GM23248 (cell line): Measurements from ENCODE around the gene KRTAP10-10. TPM values are rescaled to one million over a fixed set of nuclear protein-coding genes. Genes with fewer than 3 reads are reported as not detected.
"Not testable (repeated sequence)": the region's sequence is repeated elsewhere in the genome, so short reads cannot be mapped to it uniquely, and the experiment has no call there.

ENCODE experiments used
- DNase-seq: peaks from one replicate; pipeline ENCODE4 v3.0.0-alpha.2; 2015
- H2AFZ ChIP-seq: fragments of 200-600 bp; sonication (generic); 2 replicates; pipeline ENCODE4 v1.6.1; 2016; ENCODE audit warnings: antibody characterized with exemption
- H3F3A ChIP-seq: fragments of 200-600 bp; sonication (generic); 2 replicates; pipeline ENCODE4 v1.6.1; 2016; ENCODE audit warnings: mild to moderate bottlenecking, antibody characterized with exemption, mixed run types; ENCODE audit not compliant: insufficient read depth
- H3K27ac ChIP-seq: fragments of 200-600 bp; sonication (generic); 2 replicates; pipeline ENCODE4 v1.5.1; 2016; ENCODE audit warnings: mild to moderate bottlenecking
- H3K27me3 ChIP-seq: fragments of 200-600 bp; sonication (generic); replicated peaks from 2 replicates; pipeline ENCODE4 v1.6.1; 2016; ENCODE audit warnings: mild to moderate bottlenecking; ENCODE audit not compliant: insufficient read depth
- H3K36me3 ChIP-seq: fragments of 200-600 bp; sonication (generic); 2 replicates; pipeline ENCODE4 v1.6.1; 2016; ENCODE audit warnings: low read depth, mild to moderate bottlenecking
- H3K4me1 ChIP-seq: fragments of 200-600 bp; sonication (generic); 2 replicates; pipeline ENCODE4 v1.6.1; 2016; ENCODE audit warnings: mild to moderate bottlenecking; ENCODE audit not compliant: insufficient read depth
- H3K4me2 ChIP-seq: fragments of 200-600 bp; sonication (generic); one replicate; pipeline ENCODE4 v1.6.1; 2016; ENCODE audit warnings: mild to moderate bottlenecking; ENCODE audit not compliant: unreplicated experiment
- H3K4me3 ChIP-seq: fragments of 200-600 bp; sonication (generic); 2 replicates; pipeline ENCODE4 v1.5.1; 2016; ENCODE audit warnings: mild to moderate bottlenecking
- H3K79me2 ChIP-seq: fragments of 200-600 bp; sonication (generic); 2 replicates; pipeline ENCODE4 v1.6.1; 2016; ENCODE audit warnings: mild to moderate bottlenecking; ENCODE audit not compliant: insufficient read depth
- H3K9ac ChIP-seq: fragments of 200-600 bp; sonication (generic); 2 replicates; pipeline ENCODE4 v1.6.1; 2016; ENCODE audit warnings: mild to moderate bottlenecking
- H3K9me2 ChIP-seq: fragments of 200-600 bp; sonication (generic); 2 replicates; pipeline ENCODE4 v1.6.1; 2016; ENCODE audit warnings: mixed run types, mild to moderate bottlenecking, moderate library complexity; ENCODE audit not compliant: insufficient read depth
- H3K9me3 ChIP-seq: fragments of 200-600 bp; sonication (generic); one replicate; pipeline ENCODE4 v1.6.1; 2017; ENCODE audit warnings: low read depth
- H4K20me1 ChIP-seq: fragments of 200-600 bp; sonication (generic); 2 replicates; pipeline ENCODE4 v1.6.0; 2016; ENCODE audit not compliant: insufficient read depth
- EZH2 ChIP-seq: fragments of 200-600 bp; sonication (generic); IDR thresholded peaks from 2 replicates; pipeline ENCODE4 v1.6.1; 2018; ENCODE audit warnings: antibody characterized with exemption, mild to moderate bottlenecking; ENCODE audit not compliant: insufficient read depth, poor library complexity, severe bottlenecking
- EZH2phosphoT487 ChIP-seq: fragments of 200-600 bp; sonication (generic); IDR thresholded peaks from 2 replicates; pipeline ENCODE4 v1.6.1; 2018; ENCODE audit warnings: antibody characterized with exemption, moderate library complexity, mild to moderate bottlenecking, low read depth; ENCODE audit not compliant: insufficient read depth
- WGBS, 2 experiments: methylation state at CpG; one replicate each; pipeline ENCODE4 v1.1.6; 2015 to 2017; ENCODE audit warnings: low lambda C conversion rate in 2 of 2, low coverage in 1 of 2; ENCODE audit errors: missing lambda C conversion rate in 2 of 2; 5-methylcytosine and 5-hydroxymethylcytosine counted together
- in situ Hi-C: fragments of 300-500 bp; cut with MboI; formaldehyde crosslinking; loops from 2 replicates; pipeline ENCODE4 v1.15.0; 2020
- polyA plus RNA-seq: library from polyadenylated mRNA; unstranded; fragments of >200 nt; fragmentation: Nextera tagmentation; extraction: Ambion mirVana; gene quantifications from 2 replicates; pipeline ENCODE4 v1.2.1, GENCODE V29; 2016
- total RNA-seq: library from RNA; depleted of rRNA; stranded (reverse); fragments of >200 nt; shearing (Covaris generic); gene quantifications from 2 replicates; pipeline ENCODE4 v1.2.3, GENCODE V29; 2014

Gene KRTAP10-10
- total and polyA plus RNA-seq, 2 experiments from 2014 or later, result not detected

DNA sequence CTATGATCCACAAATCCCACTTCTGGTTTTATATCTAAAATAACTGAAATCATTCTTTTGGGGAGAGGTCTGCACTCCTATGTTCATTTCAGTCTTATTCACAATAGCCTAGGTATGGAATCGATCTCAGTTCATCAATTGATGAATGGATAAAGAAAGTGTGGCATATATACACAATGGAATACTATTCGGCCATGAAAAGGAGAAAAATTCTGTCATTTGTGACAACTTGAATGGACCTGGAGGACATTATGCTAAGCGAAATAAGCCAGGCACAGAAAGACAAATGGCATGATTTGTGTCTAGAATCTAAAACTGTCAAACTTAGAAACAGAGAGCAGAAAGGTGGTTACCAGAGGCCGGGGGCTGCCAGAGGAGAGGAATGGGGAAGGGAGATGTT lies 30.7 kb upstream of the KRTAP10-10 start:
- no peak for DNase-seq
- Histone ChIP-seq H3K79me2 (no peaks in the 10 kb centered on the region), H3K9me3 (no peaks in the 10 kb centered on the region), H4K20me1 (no peaks in the 10 kb centered on the region), H3K27me3 (0 out of 2 replicates have a peak, but pooled peaks cover 6% of the 10 kb centered on the region), H3F3A (no peaks in the 10 kb centered on the region), H3K36me3 (no peaks in the 10 kb centered on the region), H3K9me2 (no peaks in the 10 kb centered on the region), H3K4me1 (no peaks in the 10 kb centered on the region), H2AFZ (no peak overlapping the region), H3K4me2 (no peak overlapping the region), H3K9ac (no peak overlapping the region), H3K4me3 (no peak overlapping the region), H3K27ac (no peak overlapping the region)
- in situ Hi-C loops, result no loop called here
- 37 to 39% methylated on average over 4 of the region's 4 CpGs for WGBS, 2 experiments
- TF ChIP-seq EZH2phosphoT487, result no peak
- TF ChIP-seq EZH2, result no peak

DNA sequence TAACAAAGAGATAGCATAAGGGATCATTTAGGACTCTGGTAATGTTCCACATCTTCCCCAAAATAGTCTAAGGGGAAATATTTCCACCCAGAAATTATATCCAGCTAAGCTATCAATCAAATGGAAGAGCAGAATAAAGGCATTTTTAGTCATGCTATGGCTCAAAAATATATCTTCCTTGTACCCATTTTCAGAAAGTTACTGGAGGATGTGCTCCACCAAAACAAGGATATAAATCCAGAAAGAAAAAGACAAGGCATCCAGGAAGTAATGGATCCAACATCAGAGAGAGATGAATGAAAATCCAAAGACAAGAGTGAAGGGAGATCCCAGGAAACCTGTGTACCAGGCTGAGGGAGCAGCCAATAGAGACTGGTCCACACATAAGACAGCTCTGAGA lies 28.0 kb upstream of the KRTAP10-10 start:
- H3K27ac ChIP-seq, result no peak overlapping the region
- no peak overlapping the region for H2AFZ ChIP-seq
- H4K20me1 ChIP-seq, result no peaks in the 10 kb centered on the region
- no peaks in the 10 kb centered on the region for H3K9me3 ChIP-seq
- no peak overlapping the region for H3K4me3 ChIP-seq
- H3K36me3 ChIP-seq, result no peaks in the 10 kb centered on the region
- H3K27me3 ChIP-seq, result 0 out of 2 replicates have a peak, but pooled peaks cover 4% of the 10 kb centered on the region
- H3F3A ChIP-seq, result no peaks in the 10 kb centered on the region
- no peaks in the 10 kb centered on the region for H3K9me2 ChIP-seq
- no peak overlapping the region for H3K4me2 ChIP-seq
- no peak overlapping the region for H3K9ac ChIP-seq
- no peak for DNase-seq
- no peaks in the 10 kb centered on the region for H3K4me1 ChIP-seq
- no peaks in the 10 kb centered on the region for H3K79me2 ChIP-seq
- in situ Hi-C loops, result no loop called here
- TF ChIP-seq EZH2, result no peak

DNA sequence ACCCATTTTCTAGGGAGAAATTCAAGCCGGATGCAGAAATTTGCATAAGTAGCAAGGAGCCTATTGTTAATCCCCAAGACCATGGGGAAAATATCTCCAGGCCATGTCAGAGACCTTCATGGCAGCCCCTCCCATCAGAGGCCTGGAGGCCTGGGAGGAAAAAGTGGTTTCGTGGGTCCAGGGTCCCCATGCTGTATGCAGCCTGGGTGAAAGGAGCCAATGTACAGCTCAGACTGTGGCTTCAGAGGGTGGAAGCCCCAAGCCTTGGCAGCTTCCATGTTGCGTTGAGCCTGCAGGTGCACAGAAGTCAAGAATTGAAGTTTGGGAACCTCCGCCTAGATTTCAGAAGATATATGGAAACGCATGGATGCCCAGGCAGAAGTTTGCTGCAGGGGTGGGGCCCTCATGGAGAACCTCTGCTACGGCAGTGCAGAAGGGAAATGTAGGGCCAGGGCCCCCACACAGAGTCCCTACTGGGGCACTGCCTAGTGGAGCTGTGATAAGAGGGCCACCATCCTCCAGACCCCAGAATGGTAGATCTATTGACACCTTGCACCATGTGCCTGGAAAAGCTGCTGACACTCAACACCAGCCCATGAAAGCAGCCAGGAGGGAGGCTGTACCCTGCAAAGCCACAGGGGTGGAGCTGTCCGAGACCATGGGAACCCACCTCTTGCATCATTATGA lies 26.9 kb upstream of the KRTAP10-10 start:
- 26 to 43% methylated on average over 7 of the region's 7 CpGs for WGBS, 2 experiments
- DNase-seq, H3K27ac ChIP-seq, H3K79me2 ChIP-seq, H3K4me2 ChIP-seq, H4K20me1 ChIP-seq, H2AFZ ChIP-seq, H3K27me3 ChIP-seq, in situ Hi-C loops, H3K4me3 ChIP-seq, H3K9me3 ChIP-seq, H3F3A ChIP-seq, H3K9me2 ChIP-seq, H3K36me3 ChIP-seq, H3K4me1 ChIP-seq, H3K9ac ChIP-seq: not testable (repeated sequence)

DNA sequence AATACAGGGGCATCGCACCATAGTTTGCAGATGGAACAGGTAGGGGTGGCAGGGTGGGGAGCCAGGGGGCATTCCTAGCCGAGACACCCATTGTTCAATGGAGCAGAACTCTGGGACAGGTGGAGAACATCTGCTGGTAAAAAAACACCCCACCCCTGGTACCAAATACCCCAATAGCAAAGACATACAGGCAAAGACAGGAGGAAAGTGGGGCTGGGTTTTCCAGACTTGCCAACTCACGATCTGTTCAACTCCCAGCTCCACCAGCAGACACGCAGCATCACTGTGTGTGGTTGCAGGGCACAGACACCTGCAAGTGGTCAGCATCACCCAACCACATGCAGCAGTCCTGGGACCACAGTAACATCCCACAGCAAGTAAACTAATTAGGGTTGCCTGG lies 25.6 kb upstream of the KRTAP10-10 start:
- no peaks in the 10 kb centered on the region for H3K4me1 ChIP-seq
- 29 to 39% methylated on average over 4 of the region's 4 CpGs for WGBS, 2 experiments
- no peak overlapping the region for H3K4me2 ChIP-seq
- DNase-seq, result no peak
- H3K9me2 ChIP-seq, result no peaks in the 10 kb centered on the region
- H4K20me1 ChIP-seq, result no peaks in the 10 kb centered on the region
- H3F3A ChIP-seq, result no peaks in the 10 kb centered on the region
- no peaks in the 10 kb centered on the region for H3K79me2 ChIP-seq
- no peak for TF ChIP-seq EZH2phosphoT487
- TF ChIP-seq EZH2, result no peak
- H3K9me3 ChIP-seq, result no peaks in the 10 kb centered on the region
- H3K9ac ChIP-seq, result no peak overlapping the region
- no peaks in the 10 kb centered on the region for H3K36me3 ChIP-seq
- H2AFZ ChIP-seq, result no peak overlapping the region
- no peak overlapping the region for H3K27ac ChIP-seq
- in situ Hi-C loops, result no loop called here
- no peak overlapping the region for H3K4me3 ChIP-seq
- H3K27me3 ChIP-seq, result no peaks in the 10 kb centered on the region

DNA sequence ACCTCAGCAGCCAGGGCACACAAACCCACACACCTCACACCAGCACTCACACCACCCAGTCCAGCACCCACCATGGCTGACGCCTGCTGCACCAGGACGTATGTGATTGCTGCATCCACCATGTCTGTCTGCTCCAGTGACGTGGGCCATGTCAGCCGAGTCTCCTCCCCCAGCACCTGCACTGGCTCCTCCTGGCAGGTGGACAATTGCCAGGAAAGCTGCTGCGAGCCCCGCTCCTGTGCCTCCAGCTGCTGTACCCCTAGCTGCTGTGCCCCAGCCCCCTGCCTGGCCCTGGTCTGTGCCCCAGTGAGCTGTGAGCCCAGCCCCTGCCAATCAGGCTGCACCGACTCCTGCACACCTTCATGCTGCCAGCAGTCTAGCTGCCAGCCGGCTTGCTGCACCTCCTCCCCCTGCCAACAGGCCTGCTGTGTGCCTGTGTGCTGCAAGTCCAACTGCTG lies 25.1 kb upstream of the KRTAP10-10 start, which contains the start of gene KRTAP10-8:
TSS of gene KRTAP10-8 (plus strand) at position 51 of the 458 bp plus-strand sequence. CDS start at position 73, 22 bp downstream.
- Histone ChIP-seq H3K9me2 (no peaks in the 10 kb centered on the region), H3K4me2 (no peak within 1 kb of the TSS), H3F3A (no peaks in the 10 kb centered on the region), H3K27ac (no peak within 1 kb of the TSS), H2AFZ (no peak within 1 kb of the TSS), H3K9ac (no peak within 1 kb of the TSS), H3K27me3 (no peaks in the 10 kb centered on the region), H3K4me1 (no peaks in the 10 kb centered on the region), H3K36me3 (no peaks in the 10 kb centered on the region), H3K4me3 (no peak within 1 kb of the TSS), H3K9me3 (no peaks in the 10 kb centered on the region), H4K20me1 (no peaks in the 10 kb centered on the region), H3K79me2 (no peaks in the 10 kb centered on the region)
- in situ Hi-C loops, result no loop called here
- no peak for TF ChIP-seq EZH2phosphoT487
- TF ChIP-seq EZH2, result no peak
- 46 to 56% methylated on average over 8 of the region's 8 CpGs for WGBS, 2 experiments
- no peak for DNase-seq
